GM21360 (cell line): Measurements from ENCODE around the gene LCN10.
"Not testable (repeated sequence)": the region's sequence is repeated elsewhere in the genome, so short reads cannot be mapped to it uniquely, and the experiment has no call there.

ENCODE experiments used
- ATAC-seq: cut with Tn5 transposase; IDR thresholded peaks from one replicate; pipeline ENCODE4 v1.9.1; 2021; ENCODE audit warnings: mild to moderate bottlenecking, moderate library complexity; ENCODE audit not compliant: unreplicated experiment

Gene LCN10

DNA sequence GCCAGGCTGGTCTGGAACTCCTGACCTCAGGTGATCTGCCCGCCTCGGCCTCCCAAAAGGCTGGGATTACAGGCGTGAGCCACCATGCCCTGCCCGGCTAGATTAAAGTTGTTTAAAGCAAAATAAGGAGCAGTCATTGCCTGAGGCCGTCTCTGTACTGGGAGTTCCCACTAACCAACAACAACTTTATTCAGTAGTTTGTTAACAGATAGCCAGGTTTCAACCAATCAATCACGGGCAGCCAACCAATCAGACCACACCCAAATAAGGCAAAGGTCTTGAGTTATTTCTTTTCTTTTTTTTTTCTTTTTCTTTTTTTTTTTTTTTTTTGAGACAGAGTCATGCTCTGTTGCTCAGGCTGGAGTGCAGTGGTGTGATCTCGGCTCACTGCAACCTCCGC is 38.0 kb downstream of the LCN10 start:
- ATAC-seq: not testable (repeated sequence)

GRCh38 chr9:136703276-136703860 is 39.4 kb downstream of the LCN10 start:
- ATAC-seq: no peak

GRCh38 chr9:136701668-136702053 is 41.1 kb downstream of the LCN10 start:
- peak; percentile 10 for ATAC-seq

DNA sequence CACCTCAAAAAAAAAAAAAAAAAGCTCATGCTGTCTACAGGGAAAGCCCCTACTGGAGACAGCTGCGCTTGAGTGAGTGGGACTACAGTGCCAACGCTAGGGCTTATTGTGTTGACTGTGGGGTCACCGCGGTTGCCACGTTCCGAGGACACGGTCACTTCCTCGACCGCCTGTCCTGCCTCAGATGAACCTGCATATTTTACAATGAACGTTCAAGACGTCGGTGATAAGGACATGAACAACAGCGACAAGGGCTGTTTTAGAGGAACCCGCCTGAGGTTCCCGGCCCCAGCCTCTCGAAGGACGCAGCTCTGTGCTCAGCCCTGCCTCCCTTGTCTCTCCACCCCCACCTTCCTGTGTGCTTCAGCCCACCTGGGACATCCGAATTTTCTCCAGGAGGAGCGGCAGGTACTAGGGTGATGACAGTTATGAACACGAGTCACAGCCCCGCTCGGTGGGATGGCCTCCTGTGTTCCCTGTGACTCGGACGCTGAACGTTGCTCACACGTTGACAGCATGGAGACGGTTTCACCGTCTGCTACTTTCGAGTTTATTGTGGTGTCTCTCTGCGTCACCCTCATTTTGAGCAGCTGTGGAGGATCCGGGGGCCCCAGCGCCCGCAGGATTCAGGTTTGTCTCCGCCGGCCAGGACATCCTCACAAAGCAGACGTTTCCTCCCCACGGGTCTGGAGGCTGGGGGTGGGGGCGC is 41.6 kb downstream of the LCN10 start:
- peak; percentile 62 for ATAC-seq

GRCh38 chr9:136700304-136700703 is 42.4 kb downstream of the LCN10 start:
- no peak for ATAC-seq

DNA sequence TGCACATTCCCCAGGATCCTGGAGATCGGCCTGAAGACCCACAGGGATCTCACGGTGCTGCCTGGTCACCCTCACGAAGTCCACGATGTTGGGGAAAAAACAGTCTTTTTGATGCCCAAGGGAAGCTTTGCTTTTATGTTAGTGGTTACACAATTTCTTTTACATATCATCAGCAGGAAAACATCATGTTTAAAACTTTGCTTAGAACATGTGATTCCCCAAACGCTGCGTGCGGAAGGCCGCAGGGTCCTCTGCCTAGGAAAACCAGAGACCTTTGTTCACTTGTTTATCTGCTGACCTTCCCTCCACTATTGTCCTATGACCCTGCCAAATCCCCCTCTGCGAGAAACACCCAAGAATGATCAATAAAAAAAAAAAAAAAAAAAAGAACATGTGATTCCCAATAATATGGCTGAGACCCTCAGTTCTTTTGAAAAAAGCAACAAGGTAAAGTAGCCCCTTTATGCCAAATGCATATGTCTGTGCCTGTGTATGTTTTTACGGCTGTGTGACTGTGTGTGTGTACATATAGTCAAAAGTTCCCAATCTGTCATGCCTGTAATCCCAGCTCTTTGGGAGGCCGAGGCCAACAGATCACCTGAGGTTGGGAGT is 44.0 kb downstream of the LCN10 start:
- ATAC-seq: no peak

DNA sequence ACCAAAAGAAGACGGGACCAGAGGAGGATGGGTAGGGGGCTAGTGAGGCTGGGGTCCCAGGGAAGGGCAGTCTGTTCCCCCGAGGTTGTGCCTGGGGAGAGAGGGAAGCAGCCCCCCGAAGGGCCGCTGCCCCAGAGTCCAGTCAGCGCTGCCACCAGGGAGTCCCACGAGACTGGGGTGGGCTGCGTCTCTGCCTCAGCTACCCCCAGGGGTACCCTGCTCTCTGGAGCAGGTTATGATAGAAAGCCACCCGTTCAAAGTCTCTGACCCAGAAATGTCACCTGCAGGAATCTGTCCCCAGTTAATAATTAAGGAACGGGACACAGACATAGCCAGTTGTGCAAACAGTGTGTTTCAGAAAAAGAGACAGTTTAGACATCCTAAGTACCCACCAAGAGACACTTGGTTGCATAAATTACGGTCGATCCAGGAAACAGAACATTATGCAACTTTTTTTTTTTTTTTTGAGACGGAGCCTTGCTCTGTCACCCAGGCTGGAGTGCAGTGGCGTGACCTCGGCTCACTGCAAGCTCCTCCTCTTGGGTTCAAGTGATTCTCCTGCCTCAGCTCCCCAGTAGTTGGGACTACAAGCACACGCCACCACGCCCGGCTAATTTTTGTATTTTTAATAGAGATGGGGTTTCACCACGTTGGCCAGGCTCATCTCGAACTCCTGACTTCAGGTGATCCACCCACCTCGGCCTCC is 44.8 kb downstream of the LCN10 start:
- no peak for ATAC-seq

DNA sequence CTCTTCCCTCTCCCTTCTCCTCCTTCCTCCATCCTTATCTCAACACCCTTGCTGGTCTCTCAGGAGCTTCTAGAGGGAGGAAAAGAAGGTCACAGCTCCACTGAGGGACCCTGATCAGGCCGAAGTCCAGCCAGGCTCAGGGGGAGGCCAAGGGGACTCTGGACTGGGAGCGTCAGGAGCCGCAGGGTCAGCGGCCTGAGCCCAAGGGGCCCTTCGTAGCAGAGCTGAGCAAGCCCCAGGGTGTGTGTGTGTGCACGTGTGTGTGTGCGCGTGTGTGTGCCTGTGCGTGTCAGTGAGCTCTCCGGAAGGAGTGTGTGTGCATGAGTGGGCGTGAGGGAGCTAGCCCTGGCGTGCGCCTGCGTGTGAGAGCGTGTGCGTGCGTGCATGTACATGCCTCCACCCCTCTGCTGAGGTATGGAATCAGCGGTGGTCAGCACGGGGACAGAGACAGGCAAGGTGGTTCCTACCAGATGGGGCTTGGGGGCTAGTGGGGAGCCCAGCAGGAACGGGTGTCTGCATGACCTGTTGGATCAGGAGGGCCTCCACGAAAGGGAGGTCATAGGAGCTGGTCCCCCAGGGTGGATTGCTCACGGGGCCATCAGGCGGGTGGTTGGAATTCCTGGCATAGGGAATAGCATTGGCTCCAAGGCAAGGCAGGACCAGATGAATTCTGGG is 45.5 kb downstream of the LCN10 start:
- no peak for ATAC-seq

DNA sequence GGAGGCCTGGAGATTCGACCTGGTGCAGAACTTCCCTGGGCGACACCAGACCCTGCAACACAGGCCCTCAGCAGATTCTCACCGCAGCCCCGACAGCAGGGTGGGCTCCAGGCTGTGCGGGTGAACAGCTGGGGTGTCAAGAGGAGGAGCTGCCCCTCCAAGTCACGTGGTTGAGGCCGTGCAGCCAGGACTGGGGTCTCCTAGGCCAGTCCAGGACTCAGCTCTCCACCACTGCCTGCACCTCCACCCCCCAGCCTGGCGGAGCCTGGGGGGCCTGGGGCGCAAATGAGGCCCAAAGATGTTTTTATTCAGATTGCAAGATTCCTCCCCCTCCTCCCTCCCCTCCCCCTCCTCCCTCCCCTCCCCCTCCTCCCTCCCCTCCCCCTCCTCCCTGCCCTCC is 46.2 kb downstream of the LCN10 start:
- ATAC-seq: no peak

GRCh38 chr9:136695955-136696354 is 46.8 kb downstream of the LCN10 start:
- ATAC-seq: no peak

DNA sequence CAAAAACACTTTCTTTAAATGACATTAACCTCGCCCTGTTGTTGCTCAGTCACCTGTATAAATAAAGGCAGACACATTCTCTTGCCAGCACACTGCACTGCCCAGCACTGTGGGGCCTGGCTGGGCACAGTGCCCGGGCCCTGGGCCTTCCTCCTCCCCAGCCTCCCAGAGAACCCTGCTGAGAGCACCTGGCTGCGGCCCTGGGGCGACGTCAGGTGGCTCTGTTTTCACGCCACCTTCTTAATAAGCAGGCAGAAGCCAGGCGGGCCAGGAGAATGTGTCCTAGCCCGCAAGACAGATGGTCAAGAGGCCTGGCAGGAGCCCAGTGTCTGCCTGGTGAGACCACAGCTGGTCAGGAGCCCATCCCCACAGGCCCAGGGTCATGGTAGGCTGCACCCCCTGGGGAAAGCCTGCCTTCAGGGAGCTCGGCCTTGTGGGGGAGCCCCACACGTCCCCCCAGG is 47.3 kb downstream of the LCN10 start:
- no peak for ATAC-seq

DNA sequence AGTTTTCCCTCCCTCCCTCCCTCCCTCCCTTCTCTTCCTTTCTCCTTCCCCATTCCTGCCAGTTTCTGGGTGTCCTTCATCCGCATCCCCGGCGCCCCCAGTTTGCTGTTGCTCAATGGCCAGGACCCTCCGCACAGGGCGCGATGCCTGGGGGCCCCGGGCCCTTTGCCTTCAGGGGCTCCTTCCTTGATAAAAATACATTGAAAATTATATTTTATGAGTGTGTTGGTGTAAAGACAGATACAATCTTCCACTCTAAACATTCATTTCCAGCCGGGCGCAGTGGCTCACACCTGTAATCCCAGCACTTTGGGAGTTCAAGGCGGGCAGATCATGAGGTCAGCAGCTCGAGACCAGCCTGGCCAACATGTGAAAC is 47.9 kb downstream of the LCN10 start:
- no peak for ATAC-seq

DNA sequence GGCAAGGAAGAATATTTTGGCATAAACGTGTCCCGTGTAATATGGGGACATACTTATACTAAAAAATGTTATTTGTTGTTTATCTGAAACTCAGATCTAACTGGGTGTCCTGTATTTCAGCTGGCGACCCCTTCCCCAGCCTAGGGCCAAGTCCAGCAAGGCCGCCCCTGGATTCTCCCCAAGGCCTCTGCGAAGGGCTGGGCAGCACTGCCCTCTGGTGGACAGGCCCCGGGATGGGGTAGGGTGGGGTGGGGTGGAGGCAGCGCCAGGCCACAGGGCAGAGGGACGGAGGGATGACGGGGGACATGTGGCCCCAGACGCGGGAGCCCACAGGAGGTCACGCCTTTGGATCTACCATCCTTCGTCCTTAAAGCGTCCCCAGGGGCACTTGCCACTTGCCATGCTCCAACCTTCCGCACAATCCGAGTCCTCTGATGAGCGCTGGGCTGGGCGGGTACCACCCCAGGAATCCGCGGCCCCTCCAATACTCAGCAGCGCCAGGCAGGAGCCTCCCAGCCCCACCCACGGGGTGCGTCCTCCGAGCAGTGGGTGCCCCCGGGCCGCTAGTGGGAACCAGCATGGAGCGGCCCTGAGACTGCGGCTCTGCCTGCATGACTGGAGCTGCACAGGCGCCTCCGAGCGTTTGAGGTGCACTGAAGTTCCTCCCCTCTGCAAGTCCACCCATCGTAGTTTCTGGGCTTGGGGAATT is 48.4 kb downstream of the LCN10 start:
- no peak for ATAC-seq

- ATAC-seq: no peak
Observed at GRCh38 chr9:136693490-136694162, 49.1 kb downstream of the LCN10 start.

- ATAC-seq: no peak
Observed at GRCh38 chr9:136693135-136693489, 49.6 kb downstream of the LCN10 start.

GRCh38 chr9:136692185-136693134 is 50.3 kb downstream of the LCN10 start:
- no peak for ATAC-seq

GRCh38 chr9:136691316-136692184 is 51.2 kb downstream of the LCN10 start:
- ATAC-seq: no peak

- ATAC-seq: no peak
Observed at GRCh38 chr9:136690806-136691261, 51.9 kb downstream of the LCN10 start.
